Measurements from ENCODE around the gene NOC4L. TPM values are rescaled to one million over a fixed set of nuclear protein-coding genes. Genes with fewer than 3 reads are reported as not detected.

The NOC4L gene
- total RNA-seq, 4 donors from 2014 or later, result 10.4 to 15.4 (median 11.5) TPM

GRCh38 chr12:132201391-132202120 lies 57.3 kb downstream of the NOC4L start:
- no peak overlapping the region for H3K27ac ChIP-seq (replicated peaks in 1 of 4)
- H3K4me3 ChIP-seq, result no peak overlapping the region
- H3K27me3 ChIP-seq, result peaks cover 4 to 65% (median 20%) of the 10 kb centered on the region in 4 donors
- H3K9me3 ChIP-seq, result no peaks in the 10 kb centered on the region
- WGBS, result 71% methylated on average over 1 of the region's 23 CpGs
- TF ChIP-seq, protein P1, sequence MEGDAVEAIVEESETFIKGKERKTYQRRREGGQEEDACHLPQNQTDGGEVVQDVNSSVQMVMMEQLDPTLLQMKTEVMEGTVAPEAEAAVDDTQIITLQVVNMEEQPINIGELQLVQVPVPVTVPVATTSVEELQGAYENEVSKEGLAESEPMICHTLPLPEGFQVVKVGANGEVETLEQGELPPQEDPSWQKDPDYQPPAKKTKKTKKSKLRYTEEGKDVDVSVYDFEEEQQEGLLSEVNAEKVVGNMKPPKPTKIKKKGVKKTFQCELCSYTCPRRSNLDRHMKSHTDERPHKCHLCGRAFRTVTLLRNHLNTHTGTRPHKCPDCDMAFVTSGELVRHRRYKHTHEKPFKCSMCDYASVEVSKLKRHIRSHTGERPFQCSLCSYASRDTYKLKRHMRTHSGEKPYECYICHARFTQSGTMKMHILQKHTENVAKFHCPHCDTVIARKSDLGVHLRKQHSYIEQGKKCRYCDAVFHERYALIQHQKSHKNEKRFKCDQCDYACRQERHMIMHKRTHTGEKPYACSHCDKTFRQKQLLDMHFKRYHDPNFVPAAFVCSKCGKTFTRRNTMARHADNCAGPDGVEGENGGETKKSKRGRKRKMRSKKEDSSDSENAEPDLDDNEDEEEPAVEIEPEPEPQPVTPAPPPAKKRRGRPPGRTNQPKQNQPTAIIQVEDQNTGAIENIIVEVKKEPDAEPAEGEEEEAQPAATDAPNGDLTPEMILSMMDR (IDR thresholded peaks at IDR 0.05), result no peak
- no peak for TF ChIP-seq POLR2AphosphoS5 (IDR thresholded peaks at IDR 0.05)
- TF ChIP-seq EP300 (IDR thresholded peaks at IDR 0.05), result no peak
- TF ChIP-seq POLR2A (IDR thresholded peaks at IDR 0.05; ENCODE audit: low read depth), result no peak
- intact Hi-C loops (cut with DNase I), result no loop called here
- no peak for DNase-seq (ENCODE audit: extremely low spot score)
- peaks cover 5 to 20% (median 16%) of the 10 kb centered on the region in 4 donors for H3K4me1 ChIP-seq
- no peaks in the 10 kb centered on the region for H3K36me3 ChIP-seq

Small RNA genes lying within 50 kb of the gene (small RNA-seq; reads per million reads assigned to genes)
- 0 reads per million in 3 donors for gene AC138466.3

Other genes with a start within 250 kb of the NOC4L start
- gene ULK1, start 249.8 kb upstream of the NOC4L start, total RNA-seq, result 10 to 100 TPM; 18.4 to 37.5 (median 26.9) TPM
- gene PUS1, start 215.2 kb upstream of the NOC4L start, total RNA-seq, result 10 to 100 TPM; 14.7 to 23.3 (median 19.5) TPM
- 10 to 100 TPM; 16.9 to 31.1 (median 22.4) TPM for gene EP400, start 194.5 kb upstream of the NOC4L start, total RNA-seq
- 10 to 100 TPM in 3 of 4 donors, 1 to 10 TPM in 1; 9.1 to 12.8 (median 11.3) TPM for gene DDX51, start 138 bp upstream of the NOC4L start, total RNA-seq
- under 1 TPM; 0.17 to 0.58 (median 0.46) TPM for gene GALNT9, start 185.1 kb downstream of the NOC4L start, total RNA-seq